HepG2 (cell line): Measurements from ENCODE around the gene MYL3. TPM values are rescaled to one million over a fixed set of nuclear protein-coding genes. Genes with fewer than 3 reads are reported as not detected.

Experiments
- ATAC-seq: fragments of 200-7000 bp; cut with Tn5 transposase; 3 replicates; pipeline ENCODE4 v1.9.1; 2020; ENCODE audit warnings: mild to moderate bottlenecking, moderate library complexity
- BruUV-seq: library from RNA; stranded (reverse); fragments of 400-500 nt; replicated peaks from 2 replicates; lab custom pipeline; 2021; lab: Mats Ljungman, UMichigan
- CTCF ChIA-PET: fragments of 300-600 bp; formaldehyde crosslinking; extraction: SDS; loops from one replicate; lab custom pipeline; 2021; ENCODE audit warnings: low total read pairs, inconsistent platforms, low intra/inter-chr PET ratio; lab: Yijun Ruan, JAX
- POLR2A ChIA-PET: fragments of 350-600 bp; sonication (Branson Sonifier 250); formaldehyde crosslinking; loops from one replicate; lab custom pipeline; 2020; ENCODE audit warnings: antibody characterized with exemption, inconsistent platforms; lab: Yijun Ruan, JAX
- DNase-seq: peaks from one replicate; pipeline ENCODE4 v3.0.0-alpha.2; 2015; ENCODE audit warnings: low spot score
- FAIRE-seq: peaks from 3 replicates; lab custom pipeline; 2011; peaks lifted over from hg19 to GRCh38; lab: Jason Lieb, UNC
- H2AFZ ChIP-seq: one replicate; pipeline ENCODE4 v1.6.1; 2011; ENCODE audit warnings: low read length, inconsistent platforms
- H3K27ac ChIP-seq: fragments of 300-600 bp; 3 replicates; pipeline ENCODE4 v1.8.0; 2011; ENCODE audit warnings: mixed run types, mild to moderate bottlenecking, mixed read lengths, low read length, inconsistent platforms; ENCODE audit not compliant: insufficient read depth; ENCODE audit errors: extremely low read length
- H3K27me3 ChIP-seq, 2 experiments: fragments of 200-600 bp in 1 of 2; 2 replicates in 1 of 2; 3 replicates in 1 of 2; pipeline versions ENCODE4 v1.6.0 to v1.8.0; 2011; ENCODE audit warnings: low read length in 2 of 2, mild to moderate bottlenecking in 2 of 2, moderate library complexity in 2 of 2, inconsistent platforms in 1 of 2; ENCODE audit not compliant: insufficient read depth in 2 of 2, control insufficient read depth in 1 of 2
- H3K36me3 ChIP-seq, 2 experiments: fragments of 200-600 bp in 1 of 2; replicated peaks in 1 of 2; 2 replicates in 1 of 2; 3 replicates in 1 of 2; pipeline versions ENCODE4 v1.5.1 to v1.8.0; 2011; ENCODE audit warnings: low read length in 2 of 2, inconsistent platforms in 1 of 2; ENCODE audit not compliant: insufficient read depth in 2 of 2, control insufficient read depth in 1 of 2
- H3K4me1 ChIP-seq: 2 replicates; pipeline ENCODE4 v1.5.1; 2012; ENCODE audit warnings: low read length, inconsistent platforms; ENCODE audit not compliant: insufficient read depth
- H3K4me2 ChIP-seq: 2 replicates; pipeline ENCODE4 v1.6.0; 2011; ENCODE audit warnings: low read depth, low read length, inconsistent platforms
- H3K4me3 ChIP-seq, 3 experiments: fragments of 200-600 bp in 1 of 3; sonication (generic), shearing (Covaris generic) in 1 of 3; replicated peaks in 1 of 3; 2 replicates each; pipeline ENCODE4 v1.5.1; 2011 to 2016; ENCODE audit warnings: low read length in 3 of 3, inconsistent platforms in 2 of 3, low read depth in 2 of 3, mild to moderate bottlenecking in 2 of 3, control low read depth in 1 of 3, mixed read lengths in 1 of 3; ENCODE audit not compliant: insufficient read depth in 1 of 3
- H3K79me2 ChIP-seq: one replicate; pipeline ENCODE4 v1.6.1; 2011; ENCODE audit warnings: low read length, inconsistent platforms; ENCODE audit not compliant: insufficient read depth
- H3K9ac ChIP-seq: 2 replicates; pipeline ENCODE4 v1.6.0; 2011; ENCODE audit warnings: mild to moderate bottlenecking, low read depth, low read length, inconsistent platforms; ENCODE audit not compliant: insufficient read depth
- H3K9me3 ChIP-seq: 2 replicates; pipeline ENCODE4 v1.5.1; 2012; ENCODE audit warnings: mild to moderate bottlenecking, low read length
- H4K20me1 ChIP-seq: 2 replicates; pipeline ENCODE4 v1.6.0; 2011; ENCODE audit warnings: inconsistent platforms, mild to moderate bottlenecking, low read length, moderate library complexity; ENCODE audit not compliant: insufficient read depth
- MLX ChIP-seq: IDR thresholded peaks from 2 replicates; pipeline ENCODE4 v1.6.1; 2016
- U2AF1 ChIP-seq: fragments of 200-400 bp; formaldehyde crosslinking; optimal IDR thresholded peaks from 2 replicates; pipeline ENCODE3; 2017; ENCODE audit warnings: mild to moderate bottlenecking, low read depth, low read length
- ZNF646 ChIP-seq: sonication (generic); formaldehyde crosslinking; IDR thresholded peaks from 2 replicates; pipeline ENCODE4 v1.9.0; 2021; ENCODE audit warnings: mild to moderate bottlenecking, missing genetic modification reagents
- ZSCAN30 ChIP-seq: sonication (generic); formaldehyde crosslinking; IDR thresholded peaks from 2 replicates; pipeline ENCODE4 v1.5.0; 2020; ENCODE audit warnings: mild to moderate bottlenecking, missing genetic modification reagents
- WGBS: methylation state at CpG from one replicate; pipeline ENCODE4 v1.1.6; 2017; ENCODE audit warnings: low lambda C conversion rate; 5-methylcytosine and 5-hydroxymethylcytosine counted together
- in situ Hi-C: cut with HindIII; loops from 2 replicates; pipeline ENCODE4 v1.10.0; 2017; ENCODE audit warnings: low pct_unique_long_range_greater_than_20kb; ENCODE audit not compliant: extremely low pct_ligation_motif_present
- intact Hi-C: fragments of 100-400 bp; cut with micrococcal nuclease; formaldehyde crosslinking; loops from one replicate; pipeline ENCODE4 v1.10.0; 2022; ENCODE audit not compliant: unreplicated experiment
- polyA plus RNA-seq, 8 experiments: library from polyadenylated mRNA; depleted of rRNA in 3 of 8; stranded (reverse) in 7 of 8; unstranded in 1 of 8; fragments of >200 nt; fragmentation: Illumina TruSeq in 4 of 8; extraction: Trizol in 4 of 8; gene quantifications; 2 replicates each; pipeline versions ENCODE4 v1.2.1 to v1.2.3, GENCODE V29; 2011 to 2016; ENCODE audit warnings: low read depth in 4 of 8, missing spikeins in 1 of 8, mixed read lengths in 1 of 8; ENCODE audit not compliant: insufficient read depth in 1 of 8
- total RNA-seq, 5 experiments: library from RNA; depleted of rRNA; stranded (reverse); fragments of >200 nt; fragmentation: Illumina TruSeq; extraction: Trizol; gene quantifications; 2 replicates each; pipeline ENCODE4 v1.2.3, GENCODE V29; 2016; ENCODE audit warnings: low read depth in 1 of 5

The MYL3 gene
- total and polyA plus RNA-seq, 2 of the 13 experiments (the other 11 are each of a cell fraction or from before 2014, with no cell fraction given): not detected

- TF ChIP-seq ZNF646: no peak
- no peak for TF ChIP-seq ZSCAN30 (CRISPR knock-in tag)
- no peak for TF ChIP-seq U2AF1
- TF ChIP-seq, all 625 proteins: peak for 0
Measured at GRCh38 chr3:46833346-46834300, 29.6 kb downstream of the MYL3 start (continued).

GRCh38 chr3:46831841-46832240 is 31.4 kb downstream of the MYL3 start:
- CTCF ChIA-PET: no interaction called here
- H3K4me2 ChIP-seq: no peak overlapping the region
- intact Hi-C loops (no loop called here), in situ Hi-C loops (no loop called here)
- no peak overlapping the region for H3K4me3 ChIP-seq
- no peaks in the 10 kb centered on the region for H4K20me1 ChIP-seq
- no peak overlapping the region for H3K27ac ChIP-seq
- DNase-seq: no peak
- 0% methylated on average over 1 of the region's 1 CpG for WGBS
- ATAC-seq: no peak
- H3K9ac ChIP-seq: no peak overlapping the region
- no peaks in the 10 kb centered on the region for H3K79me2 ChIP-seq
- H3K9me3 ChIP-seq: no peaks in the 10 kb centered on the region
- no peak overlapping the region for H2AFZ ChIP-seq
- TF ChIP-seq MLX (CRISPR knock-in tag): no peak
- no peaks in the 10 kb centered on the region for H3K36me3 ChIP-seq
- POLR2A ChIA-PET: no interaction called here
- no peak for FAIRE-seq
- 0 out of 5 replicates have a peak, but pooled peaks cover 0 to 6% of the 10 kb centered on the region in 2 experiments for H3K27me3 ChIP-seq
- no TSS peak for BruUV-seq
- no peaks in the 10 kb centered on the region for H3K4me1 ChIP-seq
